Thoracic aorta (tissue), 2 donors: ENCODE data around the gene USP43. TPM values are rescaled to one million over a fixed set of nuclear protein-coding genes. Genes with fewer than 3 reads are reported as not detected.

ENCODE experiments used
- ATAC-seq: fragments of 150-250 bp; one replicate; pipeline ENCODE4 v1.8.0; 2017; ENCODE audit warnings: low read depth; ENCODE audit not compliant: insufficient number of reproducible peaks, low FRiP score
- DNase-seq: peaks from one replicate; pipeline ENCODE4 v3.0.0-alpha.2; 2020; ENCODE audit warnings: low spot score
- H3K27ac ChIP-seq, 2 donors: fragments of 200-600 bp; sonication (generic); 1 replicate in 1 of 2; 2 replicates in 1 of 2; pipeline ENCODE4 v1.5.1; 2016; ENCODE audit warnings: mild to moderate bottlenecking in 2 of 2, moderate library complexity in 2 of 2
- H3K27me3 ChIP-seq: fragments of 200-600 bp; sonication (generic); replicated peaks from 2 replicates; pipeline ENCODE4 v1.6.0; 2016; ENCODE audit warnings: mild to moderate bottlenecking; ENCODE audit not compliant: insufficient read depth
- H3K36me3 ChIP-seq: fragments of 200-600 bp; sonication (generic); one replicate; pipeline ENCODE4 v1.5.1; 2016
- H3K4me1 ChIP-seq, 2 donors: fragments of 200-600 bp; sonication (generic); 1 replicate in 1 of 2; 2 replicates in 1 of 2; pipeline versions ENCODE4 v1.5.1 to v1.6.0; 2016; ENCODE audit warnings: low read depth in 2 of 2, mild to moderate bottlenecking in 1 of 2; ENCODE audit not compliant: control insufficient read depth in 1 of 2
- H3K4me3 ChIP-seq: fragments of 200-600 bp; sonication (generic); 2 replicates; pipeline ENCODE4 v1.5.1; 2016; ENCODE audit warnings: mild to moderate bottlenecking
- H3K9me3 ChIP-seq: fragments of 200-600 bp; sonication (generic); 2 replicates; pipeline ENCODE4 v1.5.1; 2016
- CTCF ChIP-seq: fragments of 200-600 bp; sonication (generic); IDR thresholded peaks from one replicate; pipeline ENCODE4 v1.5.1; 2019; ENCODE audit warnings: antibody characterized with exemption
- total RNA-seq, 2 donors: library from RNA; depleted of rRNA; stranded (reverse); fragments of >200 nt; gene quantifications; one replicate each; pipeline versions ENCODE4 v1.1.0 to v1.2.3, GENCODE V29; 2016

Gene USP43
- total RNA-seq, 2 donors from 2014 or later: 0.21 TPM; not detected in 1

- ATAC-seq: no peak
- no peaks in the 10 kb centered on the region for H3K27me3 ChIP-seq
- no peak overlapping the region for H3K27ac ChIP-seq
- no peaks in the 10 kb centered on the region for H3K4me1 ChIP-seq
- H3K36me3 ChIP-seq: no peaks in the 10 kb centered on the region
- H3K9me3 ChIP-seq: no peaks in the 10 kb centered on the region
- DNase-seq: no peak
- no peak for TF ChIP-seq CTCF
- H3K4me3 ChIP-seq: no peak overlapping the region
Measured at GRCh38 chr17:9707948-9708347, 62.6 kb downstream of the USP43 start.

- Histone ChIP-seq H3K4me3 (no peak overlapping the region), H3K4me1 (no peaks in the 10 kb centered on the region), H3K9me3 (no peaks in the 10 kb centered on the region), H3K27me3 (no peaks in the 10 kb centered on the region), H3K36me3 (no peaks in the 10 kb centered on the region), H3K27ac (no peak overlapping the region)
- DNase-seq (no peak), ATAC-seq (no peak)
- TF ChIP-seq CTCF: no peak
Measured at GRCh38 chr17:9714801-9715200, 69.5 kb downstream of the USP43 start.

GRCh38 chr17:9715503-9716016, 70.2 kb downstream of the USP43 start:
- ATAC-seq (no peak), DNase-seq (no peak)
- Histone ChIP-seq H3K27ac (no peak overlapping the region), H3K9me3 (no peaks in the 10 kb centered on the region), H3K4me3 (no peak overlapping the region), H3K4me1 (no peaks in the 10 kb centered on the region), H3K27me3 (no peaks in the 10 kb centered on the region), H3K36me3 (no peaks in the 10 kb centered on the region)
- TF ChIP-seq CTCF: no peak

GRCh38 chr17:9725575-9725974, 80.3 kb downstream of the USP43 start:
- no peak for TF ChIP-seq CTCF
- no peak for DNase-seq

GRCh38 chr17:9726291-9726690, 81.0 kb downstream of the USP43 start:
- Histone ChIP-seq H3K4me3 (no peak overlapping the region), H3K9me3 (no peaks in the 10 kb centered on the region), H3K4me1 (no peaks in the 10 kb centered on the region), H3K27me3 (no peaks in the 10 kb centered on the region), H3K36me3 (no peaks in the 10 kb centered on the region), H3K27ac (no peak overlapping the region)
- DNase-seq: no peak
- TF ChIP-seq CTCF: no peak
- no peak for ATAC-seq

More at GRCh38 chr17:9725575-9725974, 80.3 kb downstream of the USP43 start:
- H3K27me3 ChIP-seq: no peaks in the 10 kb centered on the region
- no peaks in the 10 kb centered on the region for H3K4me1 ChIP-seq
- H3K27ac ChIP-seq: no peak overlapping the region
- no peaks in the 10 kb centered on the region for H3K9me3 ChIP-seq
- no peak for ATAC-seq
- H3K36me3 ChIP-seq: no peaks in the 10 kb centered on the region
- no peak overlapping the region for H3K4me3 ChIP-seq
